H1 (cell line): ENCODE data around the gene ATP2A3. TPM values are rescaled to one million over a fixed set of nuclear protein-coding genes. Genes with fewer than 3 reads are reported as not detected.

Experiments used
- CTCF ChIA-PET: fragments of 300-600 bp; sonication (Branson Sonifier 250); formaldehyde crosslinking; loops from one replicate; lab custom pipeline; 2021; ENCODE audit not compliant: partially characterized antibody; lab: Charles Lee
- POLR2A ChIA-PET: fragments of 300-600 bp; sonication (Branson Sonifier 250); formaldehyde crosslinking; loops from one replicate; lab custom pipeline; 2021; ENCODE audit warnings: inconsistent platforms; ENCODE audit not compliant: partially characterized antibody; lab: Charles Lee
- DNase-seq, 2 experiments: peaks; one replicate each; pipeline versions ENCODE4 v3.0.0 to v3.0.0-alpha.2; 2010 to 2022; ENCODE audit warnings: low spot score in 2 of 2, low read depth in 1 of 2, mixed read lengths in 1 of 2
- FAIRE-seq: peaks from 2 replicates; lab custom pipeline; 2011; peaks lifted over from hg19 to GRCh38; lab: Jason Lieb, UNC
- H2AFZ ChIP-seq: 2 replicates; pipeline ENCODE4 v1.8.1; 2012; ENCODE audit warnings: low read length, inconsistent platforms
- H2AK5ac ChIP-seq: 2 replicates; pipeline ENCODE4 v1.6.1; 2013; ENCODE audit warnings: low read depth, low read length
- H2BK120ac ChIP-seq: replicated peaks from 2 replicates; pipeline ENCODE3; 2013; ENCODE audit warnings: low read depth, low read length, inconsistent platforms
- H2BK12ac ChIP-seq: 2 replicates; pipeline ENCODE4 v1.6.1; 2013; ENCODE audit warnings: low read depth, low read length
- H2BK15ac ChIP-seq: 2 replicates; pipeline ENCODE4 v1.6.1; 2013; ENCODE audit warnings: low read length
- H2BK20ac ChIP-seq: 2 replicates; pipeline ENCODE4 v1.6.1; 2013; ENCODE audit warnings: low read length
- H2BK5ac ChIP-seq: 2 replicates; pipeline ENCODE4 v1.6.1; 2013; ENCODE audit warnings: low read depth, low read length
- H3K14ac ChIP-seq: 2 replicates; pipeline ENCODE4 v1.6.1; 2013; ENCODE audit warnings: inconsistent platforms; ENCODE audit not compliant: insufficient read length
- H3K18ac ChIP-seq: 2 replicates; pipeline ENCODE4 v1.6.1; 2013; ENCODE audit warnings: low read length; ENCODE audit errors: extremely low read depth
- H3K23ac ChIP-seq: 2 replicates; pipeline ENCODE4 v1.6.1; 2013; ENCODE audit warnings: inconsistent platforms; ENCODE audit not compliant: insufficient read length
- H3K23me2 ChIP-seq: 2 replicates; pipeline ENCODE4 v1.6.1; 2013; ENCODE audit warnings: low read depth, low read length
- H3K27ac ChIP-seq: 2 replicates; pipeline ENCODE4 v1.6.1; 2011; ENCODE audit warnings: low read depth, low read length, inconsistent platforms
- H3K27me3 ChIP-seq, 4 experiments: replicated peaks in 1 of 4; 1 replicate in 1 of 4; 2 replicates in 3 of 4; pipeline versions ENCODE4 v1.6.1 to v1.8.1; 2011 to 2013; ENCODE audit warnings: low read length in 3 of 4, mild to moderate bottlenecking in 3 of 4, inconsistent platforms in 2 of 4, mixed read lengths in 2 of 4, moderate library complexity in 1 of 4; ENCODE audit not compliant: control insufficient read depth in 3 of 4, insufficient read depth in 3 of 4; ENCODE audit errors: extremely low read depth in 1 of 4
- H3K36me3 ChIP-seq, 4 experiments: 2 replicates each; pipeline versions ENCODE4 v1.6.1 to v1.8.1; 2011 to 2013; ENCODE audit warnings: mild to moderate bottlenecking in 4 of 4, low read length in 3 of 4, moderate library complexity in 2 of 4, control low read depth in 1 of 4, inconsistent platforms in 1 of 4; ENCODE audit not compliant: insufficient read depth in 4 of 4, control insufficient read depth in 2 of 4
- H3K4ac ChIP-seq: replicated peaks from 2 replicates; pipeline ENCODE3; 2013; ENCODE audit warnings: low read length, low read depth, mixed read lengths, inconsistent platforms; ENCODE audit not compliant: insufficient read length
- H3K4me1 ChIP-seq, 4 experiments: replicated peaks in 1 of 4; 1 replicate in 1 of 4; 2 replicates in 3 of 4; pipeline versions ENCODE4 v1.6.1 to v1.8.1; 2011 to 2013; ENCODE audit warnings: low read length in 3 of 4, inconsistent platforms in 2 of 4, mixed read lengths in 1 of 4; ENCODE audit not compliant: insufficient read depth in 4 of 4, control insufficient read depth in 3 of 4
- H3K4me2 ChIP-seq, 2 experiments: 2 replicates each; pipeline versions ENCODE4 v1.6.1 to v1.8.1; 2011 to 2013; ENCODE audit warnings: low read depth in 2 of 2, low read length in 2 of 2, control low read depth in 1 of 2, inconsistent platforms in 1 of 2, mild to moderate bottlenecking in 1 of 2; ENCODE audit not compliant: insufficient read depth in 1 of 2
- H3K4me3 ChIP-seq, 4 experiments: fragments of 200-600, 300-600 bp in 1 of 4; sonication (generic), shearing (Covaris generic), sonication (Bioruptor Twin) in 1 of 4; 2 replicates each; pipeline versions ENCODE4 v1.5.1 to v1.8.1; 2011 to 2016; ENCODE audit warnings: low read length in 4 of 4, low read depth in 3 of 4, control low read depth in 2 of 4, inconsistent platforms in 2 of 4, mild to moderate bottlenecking in 2 of 4, mixed read lengths in 1 of 4, moderate library complexity in 1 of 4; ENCODE audit not compliant: insufficient read depth in 2 of 4; ENCODE audit errors: extremely low read depth in 1 of 4
- H3K56ac ChIP-seq: replicated peaks from 2 replicates; pipeline ENCODE3; 2013; ENCODE audit warnings: low read depth, mild to moderate bottlenecking, mixed read lengths, low read length, inconsistent platforms; ENCODE audit not compliant: insufficient read length
- H3K79me1 ChIP-seq: 2 replicates; pipeline ENCODE4 v1.6.1; 2013; ENCODE audit warnings: low read depth, low read length, control low read depth
- H3K79me2 ChIP-seq, 2 experiments: 2 replicates each; pipeline versions ENCODE4 v1.6.1 to v1.8.1; 2012 to 2013; ENCODE audit warnings: low read length in 2 of 2, mild to moderate bottlenecking in 2 of 2, inconsistent platforms in 1 of 2; ENCODE audit not compliant: insufficient read depth in 2 of 2, control insufficient read depth in 1 of 2
- H3K9ac ChIP-seq, 4 experiments: replicated peaks in 1 of 4; 1 replicate in 1 of 4; 2 replicates in 3 of 4; pipeline versions ENCODE4 v1.6.1 to v1.8.1; 2011 to 2013; ENCODE audit warnings: low read depth in 3 of 4, low read length in 3 of 4, control low read depth in 2 of 4, mild to moderate bottlenecking in 2 of 4, moderate library complexity in 2 of 4, inconsistent platforms in 1 of 4; ENCODE audit errors: extremely low read depth in 1 of 4
- H3K9me3 ChIP-seq, 2 experiments: 2 replicates each; pipeline versions ENCODE4 v1.6.1 to v1.8.1; 2012 to 2013; ENCODE audit warnings: mild to moderate bottlenecking in 2 of 2, moderate library complexity in 2 of 2, control low read depth in 1 of 2, inconsistent platforms in 1 of 2, low read depth in 1 of 2, low read length in 1 of 2, mixed read lengths in 1 of 2; ENCODE audit not compliant: insufficient read depth in 2 of 2
- H4K20me1 ChIP-seq, 2 experiments: replicated peaks in 1 of 2; 2 replicates each; pipeline versions ENCODE3 to v1.8.1; 2011 to 2013; ENCODE audit warnings: inconsistent platforms in 2 of 2, low read length in 2 of 2, mild to moderate bottlenecking in 1 of 2; ENCODE audit not compliant: insufficient read depth in 2 of 2, control insufficient read depth in 1 of 2
- H4K5ac ChIP-seq: 2 replicates; pipeline ENCODE4 v1.6.1; 2013; ENCODE audit warnings: low read length, low read depth, mixed read lengths, inconsistent platforms; ENCODE audit not compliant: insufficient read length
- H4K8ac ChIP-seq: 2 replicates; pipeline ENCODE4 v1.8.0; 2013; ENCODE audit warnings: mild to moderate bottlenecking, moderate library complexity, low read length, inconsistent platforms; ENCODE audit not compliant: insufficient read depth; ENCODE audit errors: extremely low read depth
- H4K91ac ChIP-seq: replicated peaks from 2 replicates; pipeline ENCODE3; 2013; ENCODE audit warnings: low read length, mixed read lengths, inconsistent platforms; ENCODE audit not compliant: insufficient read length
- CEBPB ChIP-seq: IDR thresholded peaks from 2 replicates; pipeline ENCODE4 v1.6.1; 2012; ENCODE audit warnings: low read depth, low read length
- HDAC6 ChIP-seq: IDR thresholded peaks from one replicate; pipeline ENCODE4 v1.7.1; 2012; ENCODE audit warnings: low read depth, mild to moderate bottlenecking, inconsistent platforms, low read length, moderate library complexity
- WGBS, 2 experiments: shearing (Covaris generic) in 1 of 2; methylation state at CpG; one replicate each; pipeline versions ENCODE4 v1.1.6 to v1.1.7; 2013 to 2015; ENCODE audit warnings: low lambda C conversion rate in 2 of 2, mixed read lengths in 2 of 2, inconsistent platforms in 1 of 2, low coverage in 1 of 2, missing lambda C conversion rate in 1 of 2; ENCODE audit not compliant: insufficient replicate concordance in 2 of 2, insufficient coverage in 1 of 2, insufficient read length in 1 of 2; ENCODE audit errors: extremely low coverage in 1 of 2, missing lambda C conversion rate in 1 of 2; 5-methylcytosine and 5-hydroxymethylcytosine counted together
- polyA plus RNA-seq, 7 experiments: library from polyadenylated mRNA; depleted of rRNA in 3 of 7; stranded (reverse) in 5 of 7; unstranded in 2 of 7; fragments of >200 nt in 5 of 7; fragments of 200-250 nt in 2 of 7; gene quantifications; 1 replicate in 5 of 7; 2 replicates in 1 of 7; 4 replicates in 1 of 7; pipeline versions ENCODE4 v1.2.1 to v1.2.3, GENCODE V29; 2011 to 2013; ENCODE audit warnings: missing spikeins in 2 of 7, mixed read lengths in 2 of 7
- total RNA-seq: library from RNA; stranded (reverse); fragmentation: NEBNext Ultra II Directional; extraction: Animal tissue kit (Norgen Biotek cat#: 25700); gene quantifications from 2 replicates; pipeline ENCODE4 v1.2.1, GENCODE V29; 2021

The ATP2A3 gene
- total and polyA plus RNA-seq, 2 of the 8 experiments (the other 6 are each of a cell fraction or from before 2014, with no cell fraction given) = 18.4 to 32.5 TPM

DNA sequence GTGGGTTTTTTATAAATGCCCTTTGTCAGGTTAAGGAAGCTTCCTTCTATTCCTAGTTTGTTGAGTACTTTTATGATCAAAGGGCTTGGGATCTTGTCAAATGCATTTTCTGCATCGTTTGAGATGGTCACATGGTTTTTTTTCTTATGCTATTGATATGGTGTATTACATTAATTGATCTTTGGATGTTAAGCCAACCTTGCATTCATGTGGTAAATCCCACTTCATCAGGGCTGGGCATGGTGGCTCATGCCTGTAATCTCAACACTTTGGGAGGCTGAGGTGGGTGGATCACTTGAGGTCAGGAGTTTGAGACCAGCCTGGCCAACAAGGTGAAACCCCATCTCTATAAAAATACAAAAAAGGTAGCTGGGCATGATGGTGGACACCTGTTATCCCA lies 30.8 kb upstream of the ATP2A3 start:
- CTCF ChIA-PET = interaction anchor here (0.7 to 3.3 kb wide), 4 partner anchors 9 to 59 kb away, joined by 3 to 10 read pairs (median 3); no protein-coding TSS in a partner anchor
- POLR2A ChIA-PET = no interaction called here
- no peak overlapping the region for H3K56ac ChIP-seq
- no peak for TF ChIP-seq CEBPB
- TF ChIP-seq HDAC6 = no peak

More for the DNA sequence above, 30.8 kb upstream of the ATP2A3 start:
- H2AK5ac ChIP-seq = no peak overlapping the region
- H4K5ac ChIP-seq = no peak overlapping the region
- FAIRE-seq (no peak), DNase-seq (no peak)
- no peak overlapping the region for H3K27ac ChIP-seq
- no peaks in the 10 kb centered on the region for H3K23me2 ChIP-seq
- no peak overlapping the region for H2BK5ac ChIP-seq
- 89% methylated on average over 1 of the region's 1 CpG; no CpG with 5 or more reads in 1 of the 2 experiments for WGBS, 2 experiments
- H3K79me1 ChIP-seq = no peaks in the 10 kb centered on the region
- H3K4me1 ChIP-seq = no peaks in the 10 kb centered on the region
- no peak overlapping the region for H3K4ac ChIP-seq
- H2BK20ac ChIP-seq = no peak overlapping the region
- no peak overlapping the region for H3K23ac ChIP-seq
- H3K27me3 ChIP-seq = no peaks in the 10 kb centered on the region
- H4K8ac ChIP-seq = no peak overlapping the region
- H2BK15ac ChIP-seq = no peak overlapping the region
- H3K4me3 ChIP-seq = no peak overlapping the region
- no peaks in the 10 kb centered on the region for H4K20me1 ChIP-seq
- H2AFZ ChIP-seq = no peak overlapping the region
- no peak overlapping the region for H4K91ac ChIP-seq
- no peaks in the 10 kb centered on the region for H3K9me3 ChIP-seq
- no peak overlapping the region for H2BK120ac ChIP-seq
- no peak overlapping the region for H3K9ac ChIP-seq
- no peaks in the 10 kb centered on the region for H3K36me3 ChIP-seq
- no peak overlapping the region for H3K14ac ChIP-seq
- no peak overlapping the region for H3K4me2 ChIP-seq
- no peak overlapping the region for H3K18ac ChIP-seq
- no peaks in the 10 kb centered on the region for H3K79me2 ChIP-seq
- no peak overlapping the region for H2BK12ac ChIP-seq
